ENCODE data around the gene CD200.

Gene CD200

DNA sequence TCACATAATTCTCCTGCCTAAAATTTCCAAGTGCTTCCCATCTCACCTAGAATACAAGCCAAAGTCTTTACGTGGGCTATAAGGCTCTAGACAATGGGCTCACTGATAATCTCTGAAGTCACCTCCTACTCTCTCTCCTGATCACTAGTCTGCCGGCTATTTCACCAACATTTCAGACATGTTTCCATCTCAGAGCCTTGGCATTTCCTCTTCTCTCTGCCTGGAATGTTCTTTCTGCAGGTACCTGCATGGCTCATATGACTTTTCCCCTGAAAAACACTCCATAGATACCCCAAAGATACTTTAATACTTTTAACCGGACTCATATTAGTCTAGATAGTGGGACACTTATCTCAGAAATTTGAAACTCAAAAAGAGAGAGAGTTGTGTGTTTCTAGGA lies 32.7 kb downstream of the CD200 start:
- TF ChIP-seq ZBTB7A (IDR thresholded peaks at IDR 0.05; ENCODE audit: low read depth), result no peak
- no peak for TF ChIP-seq TCF12 (IDR thresholded peaks at IDR 0.05; ENCODE audit: low read depth)
- TF ChIP-seq, protein P1, sequence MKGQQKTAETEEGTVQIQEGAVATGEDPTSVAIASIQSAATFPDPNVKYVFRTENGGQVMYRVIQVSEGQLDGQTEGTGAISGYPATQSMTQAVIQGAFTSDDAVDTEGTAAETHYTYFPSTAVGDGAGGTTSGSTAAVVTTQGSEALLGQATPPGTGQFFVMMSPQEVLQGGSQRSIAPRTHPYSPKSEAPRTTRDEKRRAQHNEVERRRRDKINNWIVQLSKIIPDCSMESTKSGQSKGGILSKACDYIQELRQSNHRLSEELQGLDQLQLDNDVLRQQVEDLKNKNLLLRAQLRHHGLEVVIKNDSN (IDR thresholded peaks at IDR 0.05), result no peak
- no peak for TF ChIP-seq FOXM1 (IDR thresholded peaks at IDR 0.05; ENCODE audit: borderline replicate concordance, low read depth)
- no peak for TF ChIP-seq EGR1 (IDR thresholded peaks at IDR 0.05)
- no peak for TF ChIP-seq TEAD4 (IDR thresholded peaks at IDR 0.05)

DNA sequence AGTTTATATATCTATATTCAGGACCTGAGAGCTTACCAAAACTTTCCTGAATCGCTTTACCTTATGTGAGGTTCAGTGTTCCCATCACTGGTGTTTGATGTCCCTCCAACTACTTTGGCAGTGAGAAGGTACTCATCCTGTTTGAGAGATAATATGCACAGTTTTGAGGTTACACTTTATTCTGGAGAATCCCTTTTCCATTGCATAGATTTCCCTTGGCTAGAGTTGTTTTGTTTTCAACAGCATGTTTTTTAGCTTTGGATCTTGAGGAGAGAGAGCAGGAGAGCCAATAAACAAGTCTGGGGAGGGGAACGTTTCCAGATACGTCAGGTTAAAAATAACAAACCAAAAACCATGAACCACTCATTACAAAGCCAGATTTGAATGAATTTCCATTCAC lies 33.6 kb downstream of the CD200 start:
- TF ChIP-seq CREB1 (IDR thresholded peaks at IDR 0.05; ENCODE audit: low read depth), result no peak
- no peak for TF ChIP-seq TAF1 (IDR thresholded peaks at IDR 0.05; ENCODE audit: low read depth)
- TF ChIP-seq EP300 (IDR thresholded peaks at IDR 0.05; ENCODE audit: borderline replicate concordance), result no peak
- no peak for TF ChIP-seq ZBTB7A (IDR thresholded peaks at IDR 0.05; ENCODE audit: low read depth)
- TF ChIP-seq, protein P1 (IDR thresholded peaks at IDR 0.05), result no peak
- no peak for TF ChIP-seq TCF12 (IDR thresholded peaks at IDR 0.05; ENCODE audit: low read depth)
- no peak for TF ChIP-seq EGR1 (IDR thresholded peaks at IDR 0.05)
- TF ChIP-seq TEAD4 (IDR thresholded peaks at IDR 0.05), result no peak
- TF ChIP-seq NFIC (IDR thresholded peaks at IDR 0.05), result no peak
- no peak for TF ChIP-seq FOXM1 (IDR thresholded peaks at IDR 0.05; ENCODE audit: borderline replicate concordance, low read depth)
- TF ChIP-seq, protein P2, sequence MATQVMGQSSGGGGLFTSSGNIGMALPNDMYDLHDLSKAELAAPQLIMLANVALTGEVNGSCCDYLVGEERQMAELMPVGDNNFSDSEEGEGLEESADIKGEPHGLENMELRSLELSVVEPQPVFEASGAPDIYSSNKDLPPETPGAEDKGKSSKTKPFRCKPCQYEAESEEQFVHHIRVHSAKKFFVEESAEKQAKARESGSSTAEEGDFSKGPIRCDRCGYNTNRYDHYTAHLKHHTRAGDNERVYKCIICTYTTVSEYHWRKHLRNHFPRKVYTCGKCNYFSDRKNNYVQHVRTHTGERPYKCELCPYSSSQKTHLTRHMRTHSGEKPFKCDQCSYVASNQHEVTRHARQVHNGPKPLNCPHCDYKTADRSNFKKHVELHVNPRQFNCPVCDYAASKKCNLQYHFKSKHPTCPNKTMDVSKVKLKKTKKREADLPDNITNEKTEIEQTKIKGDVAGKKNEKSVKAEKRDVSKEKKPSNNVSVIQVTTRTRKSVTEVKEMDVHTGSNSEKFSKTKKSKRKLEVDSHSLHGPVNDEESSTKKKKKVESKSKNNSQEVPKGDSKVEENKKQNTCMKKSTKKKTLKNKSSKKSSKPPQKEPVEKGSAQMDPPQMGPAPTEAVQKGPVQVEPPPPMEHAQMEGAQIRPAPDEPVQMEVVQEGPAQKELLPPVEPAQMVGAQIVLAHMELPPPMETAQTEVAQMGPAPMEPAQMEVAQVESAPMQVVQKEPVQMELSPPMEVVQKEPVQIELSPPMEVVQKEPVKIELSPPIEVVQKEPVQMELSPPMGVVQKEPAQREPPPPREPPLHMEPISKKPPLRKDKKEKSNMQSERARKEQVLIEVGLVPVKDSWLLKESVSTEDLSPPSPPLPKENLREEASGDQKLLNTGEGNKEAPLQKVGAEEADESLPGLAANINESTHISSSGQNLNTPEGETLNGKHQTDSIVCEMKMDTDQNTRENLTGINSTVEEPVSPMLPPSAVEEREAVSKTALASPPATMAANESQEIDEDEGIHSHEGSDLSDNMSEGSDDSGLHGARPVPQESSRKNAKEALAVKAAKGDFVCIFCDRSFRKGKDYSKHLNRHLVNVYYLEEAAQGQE (IDR thresholded peaks at IDR 0.05; ENCODE audit: low read depth), result no peak
- no peak for TF ChIP-seq YY1 (IDR thresholded peaks at IDR 0.05; ENCODE audit: low read depth)
- TF ChIP-seq, protein P3, sequence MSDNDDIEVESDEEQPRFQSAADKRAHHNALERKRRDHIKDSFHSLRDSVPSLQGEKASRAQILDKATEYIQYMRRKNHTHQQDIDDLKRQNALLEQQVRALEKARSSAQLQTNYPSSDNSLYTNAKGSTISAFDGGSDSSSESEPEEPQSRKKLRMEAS (IDR thresholded peaks at IDR 0.05), result no peak
- no peak for TF ChIP-seq CEBPB (IDR thresholded peaks at IDR 0.05)
- no peak for TF ChIP-seq RAD21 (IDR thresholded peaks at IDR 0.05; ENCODE audit: low read depth)

DNA sequence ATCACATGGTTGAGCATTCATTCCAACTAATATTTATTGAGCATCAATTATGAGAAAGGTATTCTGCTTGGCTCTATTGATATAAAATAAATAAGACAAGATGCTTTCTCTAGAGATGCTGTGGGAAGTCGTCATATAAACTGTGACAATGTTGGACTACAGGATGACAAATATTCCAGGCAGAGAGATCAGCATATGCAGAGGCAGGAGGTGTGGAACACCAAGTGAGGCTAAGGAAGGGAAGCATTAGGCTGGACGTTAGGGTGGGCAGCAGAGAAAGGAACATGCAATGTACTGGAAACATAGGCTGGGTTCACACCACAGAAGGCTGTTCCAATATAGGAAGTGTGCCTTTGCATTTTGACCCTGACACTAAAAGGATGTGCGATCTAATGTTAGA lies 38.6 kb downstream of the CD200 start:
- TF ChIP-seq FOXM1 (IDR thresholded peaks at IDR 0.05; ENCODE audit: borderline replicate concordance, low read depth), result no peak
- TF ChIP-seq NFIC (IDR thresholded peaks at IDR 0.05), result no peak
- no peak for TF ChIP-seq CEBPB (IDR thresholded peaks at IDR 0.05)
- TF ChIP-seq EGR1 (IDR thresholded peaks at IDR 0.05), result no peak
- no peak for TF ChIP-seq YY1 (IDR thresholded peaks at IDR 0.05; ENCODE audit: low read depth)
- TF ChIP-seq TAF1 (IDR thresholded peaks at IDR 0.05; ENCODE audit: low read depth), result no peak
- TF ChIP-seq RAD21 (IDR thresholded peaks at IDR 0.05; ENCODE audit: low read depth), result no peak
- TF ChIP-seq, protein P1 (IDR thresholded peaks at IDR 0.05), result no peak
- no peak for TF ChIP-seq TCF12 (IDR thresholded peaks at IDR 0.05; ENCODE audit: low read depth)
- TF ChIP-seq, protein P3 (IDR thresholded peaks at IDR 0.05), result no peak
- TF ChIP-seq TEAD4 (IDR thresholded peaks at IDR 0.05), result no peak

DNA sequence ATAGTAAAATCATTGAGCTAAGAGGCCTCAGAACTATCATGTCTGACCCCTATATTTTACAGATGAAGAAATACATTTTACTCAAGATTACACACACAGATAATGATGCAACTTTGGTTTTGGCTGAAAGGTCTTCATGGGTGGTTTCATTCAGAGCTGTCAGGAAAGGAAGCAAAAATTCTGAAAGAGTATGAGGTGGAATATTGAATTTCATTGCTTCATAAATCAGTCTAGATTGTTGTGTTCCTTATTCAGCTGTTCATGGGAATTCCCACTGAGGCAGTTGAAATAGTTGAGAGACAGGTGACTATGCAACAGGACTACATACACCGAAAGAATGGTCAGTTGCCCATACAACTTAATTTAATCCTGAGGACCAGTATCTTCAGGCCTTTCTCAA lies 39.4 kb downstream of the CD200 start:
- no peak for TF ChIP-seq TCF12 (IDR thresholded peaks at IDR 0.05; ENCODE audit: low read depth)
- no peak for TF ChIP-seq FOXM1 (IDR thresholded peaks at IDR 0.05; ENCODE audit: borderline replicate concordance, low read depth)
- TF ChIP-seq, protein P1 (IDR thresholded peaks at IDR 0.05), result no peak
- TF ChIP-seq TAF1 (IDR thresholded peaks at IDR 0.05; ENCODE audit: low read depth), result no peak
- TF ChIP-seq EGR1 (IDR thresholded peaks at IDR 0.05), result no peak
- no peak for TF ChIP-seq ZBTB7A (IDR thresholded peaks at IDR 0.05; ENCODE audit: low read depth)

DNA sequence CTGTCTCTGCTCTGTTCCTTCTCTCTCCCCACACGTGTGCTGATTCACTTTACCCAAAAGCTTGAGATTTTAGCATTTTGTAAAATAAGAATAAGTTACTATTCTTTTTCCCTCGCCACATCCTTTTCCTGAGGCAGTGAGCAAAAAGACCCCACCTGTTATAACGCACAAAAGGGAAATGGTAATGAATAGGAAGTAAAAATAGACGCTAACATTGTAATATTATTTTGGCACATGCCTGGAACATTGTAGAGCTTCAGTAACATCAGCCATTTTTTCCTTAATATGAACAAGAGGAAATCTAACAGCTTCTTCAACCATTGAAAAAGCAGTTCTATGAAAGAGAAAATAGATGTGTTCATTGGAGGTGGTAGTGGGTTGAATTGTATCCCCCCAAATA lies 40.5 kb downstream of the CD200 start:
- TF ChIP-seq YY1 (IDR thresholded peaks at IDR 0.05; ENCODE audit: low read depth), result no peak
- TF ChIP-seq NFIC (IDR thresholded peaks at IDR 0.05), result no peak
- TF ChIP-seq, protein P1 (IDR thresholded peaks at IDR 0.05), result no peak
- TF ChIP-seq, protein P3 (IDR thresholded peaks at IDR 0.05), result no peak
- TF ChIP-seq EP300 (IDR thresholded peaks at IDR 0.05; ENCODE audit: borderline replicate concordance), result no peak
- no peak for TF ChIP-seq CEBPB (IDR thresholded peaks at IDR 0.05)
- TF ChIP-seq TEAD4 (IDR thresholded peaks at IDR 0.05), result no peak
- TF ChIP-seq ZBTB7A (IDR thresholded peaks at IDR 0.05; ENCODE audit: low read depth), result no peak
- no peak for TF ChIP-seq FOXM1 (IDR thresholded peaks at IDR 0.05; ENCODE audit: borderline replicate concordance, low read depth)
- no peak for TF ChIP-seq RAD21 (IDR thresholded peaks at IDR 0.05; ENCODE audit: low read depth)
- TF ChIP-seq CREB1 (IDR thresholded peaks at IDR 0.05; ENCODE audit: low read depth), result no peak
- no peak for TF ChIP-seq TAF1 (IDR thresholded peaks at IDR 0.05; ENCODE audit: low read depth)

DNA sequence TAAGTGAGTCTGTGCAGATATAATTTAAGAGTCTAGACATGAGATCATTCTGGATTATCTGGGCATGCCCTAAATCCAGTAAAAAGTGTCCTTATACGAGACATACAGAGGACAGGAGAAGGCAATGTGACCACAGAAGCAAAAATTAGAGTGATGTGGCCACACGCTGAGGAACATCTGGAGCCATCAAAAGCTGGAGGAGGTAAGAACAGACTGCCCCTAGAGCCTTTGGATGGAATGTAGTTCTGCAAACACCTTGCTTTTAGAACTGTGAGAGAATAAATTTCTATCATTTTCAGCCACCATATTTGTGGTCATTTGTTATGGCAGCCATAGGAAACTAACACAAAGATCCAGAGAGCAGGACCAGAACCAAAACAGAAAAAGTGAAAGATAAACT lies 41.0 kb downstream of the CD200 start:
- TF ChIP-seq YY1 (IDR thresholded peaks at IDR 0.05; ENCODE audit: low read depth) (no peak), CEBPB (IDR thresholded peaks at IDR 0.05) (no peak), ZBTB7A (IDR thresholded peaks at IDR 0.05; ENCODE audit: low read depth) (no peak), EP300 (IDR thresholded peaks at IDR 0.05; ENCODE audit: borderline replicate concordance) (no peak), EGR1 (IDR thresholded peaks at IDR 0.05) (no peak), RAD21 (IDR thresholded peaks at IDR 0.05; ENCODE audit: low read depth) (no peak), NFIC (IDR thresholded peaks at IDR 0.05) (no peak), CREB1 (IDR thresholded peaks at IDR 0.05; ENCODE audit: low read depth) (no peak)
- TF ChIP-seq, protein P1 (IDR thresholded peaks at IDR 0.05), result no peak
- TF ChIP-seq, protein P2 (IDR thresholded peaks at IDR 0.05; ENCODE audit: low read depth), result no peak
